ENCODE data around the gene LRRIQ1.

DNA sequence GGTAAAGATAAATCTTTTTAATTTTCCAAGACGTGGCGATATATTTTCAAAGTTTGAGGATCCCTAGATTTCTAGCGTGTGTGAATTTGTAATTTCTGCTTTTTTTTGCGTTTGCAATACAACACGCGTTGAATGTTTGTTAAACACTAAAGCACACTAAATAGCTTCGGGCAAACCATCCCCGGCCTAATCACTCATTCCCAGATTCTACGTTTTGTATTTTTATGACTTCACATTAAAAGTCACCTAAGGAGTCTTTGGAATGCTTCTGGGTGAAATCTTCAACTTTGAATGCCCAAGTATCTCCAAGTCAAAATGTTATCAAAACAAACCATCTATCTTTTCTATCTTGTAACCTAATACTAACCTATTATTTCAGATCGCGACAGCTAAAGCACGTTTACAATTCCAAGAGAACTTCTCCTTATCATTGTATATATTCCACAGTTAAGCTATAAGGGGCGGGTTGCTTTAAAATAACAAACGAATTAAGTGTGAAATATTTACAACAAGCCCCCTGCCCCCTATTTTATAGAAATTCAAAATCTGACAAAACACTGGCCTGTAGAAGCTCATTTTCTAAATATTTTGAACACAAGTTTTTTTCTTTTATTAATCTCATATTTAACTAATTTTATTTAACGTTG is 245.0 kb downstream of the LRRIQ1 start:
- TF ChIP-seq, protein P1, sequence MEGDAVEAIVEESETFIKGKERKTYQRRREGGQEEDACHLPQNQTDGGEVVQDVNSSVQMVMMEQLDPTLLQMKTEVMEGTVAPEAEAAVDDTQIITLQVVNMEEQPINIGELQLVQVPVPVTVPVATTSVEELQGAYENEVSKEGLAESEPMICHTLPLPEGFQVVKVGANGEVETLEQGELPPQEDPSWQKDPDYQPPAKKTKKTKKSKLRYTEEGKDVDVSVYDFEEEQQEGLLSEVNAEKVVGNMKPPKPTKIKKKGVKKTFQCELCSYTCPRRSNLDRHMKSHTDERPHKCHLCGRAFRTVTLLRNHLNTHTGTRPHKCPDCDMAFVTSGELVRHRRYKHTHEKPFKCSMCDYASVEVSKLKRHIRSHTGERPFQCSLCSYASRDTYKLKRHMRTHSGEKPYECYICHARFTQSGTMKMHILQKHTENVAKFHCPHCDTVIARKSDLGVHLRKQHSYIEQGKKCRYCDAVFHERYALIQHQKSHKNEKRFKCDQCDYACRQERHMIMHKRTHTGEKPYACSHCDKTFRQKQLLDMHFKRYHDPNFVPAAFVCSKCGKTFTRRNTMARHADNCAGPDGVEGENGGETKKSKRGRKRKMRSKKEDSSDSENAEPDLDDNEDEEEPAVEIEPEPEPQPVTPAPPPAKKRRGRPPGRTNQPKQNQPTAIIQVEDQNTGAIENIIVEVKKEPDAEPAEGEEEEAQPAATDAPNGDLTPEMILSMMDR (conservative IDR thresholded peaks at IDR 0.05; ENCODE audit: low read depth, low read length), result no peak
- TF ChIP-seq RAD21 (IDR thresholded peaks at IDR 0.05; ENCODE audit: low read length), result no peak
- no peak for TF ChIP-seq POLR2A (IDR thresholded peaks at IDR 0.05; ENCODE audit: low read depth, low read length)
- TF ChIP-seq BHLHE40 (IDR thresholded peaks at IDR 0.05; ENCODE audit: low read depth, low read length), result no peak
